Medulla oblongata (tissue), 1 donor: ENCODE results near the gene ZSCAN18.

ENCODE experiments used
- DNase-seq: peaks from one replicate; pipeline ENCODE4 v3.0.0-alpha.2; 2015; ENCODE audit errors: extremely low spot score

ZSCAN18 gene

DNA sequence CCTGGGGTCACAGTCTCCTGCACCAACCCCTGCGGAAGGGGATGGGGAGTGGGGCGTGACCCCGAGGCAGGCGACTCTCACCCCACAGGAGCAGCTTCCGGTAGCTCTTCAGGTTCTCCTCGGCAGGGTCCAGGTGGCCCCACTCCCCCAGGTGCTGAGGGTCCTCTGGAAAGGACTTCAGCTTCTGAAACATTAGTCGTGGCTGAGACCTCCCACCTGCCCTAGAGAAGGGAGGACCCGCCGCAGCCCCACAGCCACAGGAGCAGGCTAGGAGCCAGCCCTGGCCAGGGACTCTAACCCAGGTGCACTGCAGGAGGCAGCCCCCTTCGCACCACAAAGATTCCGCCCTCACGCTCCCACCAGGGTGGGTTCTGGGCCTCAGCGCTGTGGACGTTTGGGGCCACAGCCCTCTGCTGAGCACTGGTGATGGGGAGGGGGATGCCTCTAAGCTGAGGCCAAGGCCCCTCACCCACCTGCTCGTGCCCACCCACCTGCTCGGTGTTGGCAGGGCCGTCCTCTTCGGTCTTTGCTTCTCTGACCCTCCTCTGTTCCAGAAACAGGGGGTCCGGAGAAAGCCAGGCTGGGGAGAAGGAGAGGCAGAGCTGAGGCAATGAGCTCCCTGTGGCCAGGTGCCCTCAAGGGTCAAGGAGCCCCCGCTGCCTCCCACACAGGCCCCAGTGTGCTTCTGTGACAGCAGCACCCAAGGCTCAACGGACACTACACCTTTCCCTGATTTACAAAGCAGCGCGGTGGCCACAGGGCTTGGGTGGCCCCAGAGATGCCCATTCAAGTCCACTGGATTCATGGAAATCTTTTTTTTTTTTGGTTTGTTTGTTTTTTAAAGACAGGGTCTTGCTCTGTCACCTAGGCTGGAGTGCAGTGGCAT is 11.0 kb downstream of the ZSCAN18 start:
- no peak for DNase-seq

GRCh38 chr19:58085348-58085875 is 12.6 kb downstream of the ZSCAN18 start:
- no peak for DNase-seq

GRCh38 chr19:58084596-58085347 is 13.3 kb downstream of the ZSCAN18 start:
- no peak for DNase-seq

DNA sequence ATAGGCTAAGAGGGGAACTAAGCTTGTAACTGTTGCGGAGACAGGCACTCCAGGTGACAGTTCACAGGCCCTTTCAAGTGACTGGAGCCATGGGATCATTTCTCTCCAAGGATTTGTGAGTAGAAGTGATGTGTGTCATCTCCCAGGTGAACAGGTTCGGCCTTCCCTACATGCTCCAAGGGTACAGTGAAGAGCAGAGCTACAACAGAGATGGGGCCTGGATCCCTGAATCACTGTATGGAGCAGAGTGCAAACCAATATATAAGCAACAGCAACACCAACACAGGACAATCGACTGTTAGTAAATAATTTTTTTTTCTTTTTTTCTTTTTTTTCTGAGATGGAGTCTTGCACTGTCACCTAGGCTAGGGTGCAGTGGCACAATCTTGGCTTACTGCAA is 15.0 kb downstream of the ZSCAN18 start:
- no peak for DNase-seq

- DNase-seq = no peak
Observed at GRCh38 chr19:58079792-58080191, 18.2 kb downstream of the ZSCAN18 start.

DNA sequence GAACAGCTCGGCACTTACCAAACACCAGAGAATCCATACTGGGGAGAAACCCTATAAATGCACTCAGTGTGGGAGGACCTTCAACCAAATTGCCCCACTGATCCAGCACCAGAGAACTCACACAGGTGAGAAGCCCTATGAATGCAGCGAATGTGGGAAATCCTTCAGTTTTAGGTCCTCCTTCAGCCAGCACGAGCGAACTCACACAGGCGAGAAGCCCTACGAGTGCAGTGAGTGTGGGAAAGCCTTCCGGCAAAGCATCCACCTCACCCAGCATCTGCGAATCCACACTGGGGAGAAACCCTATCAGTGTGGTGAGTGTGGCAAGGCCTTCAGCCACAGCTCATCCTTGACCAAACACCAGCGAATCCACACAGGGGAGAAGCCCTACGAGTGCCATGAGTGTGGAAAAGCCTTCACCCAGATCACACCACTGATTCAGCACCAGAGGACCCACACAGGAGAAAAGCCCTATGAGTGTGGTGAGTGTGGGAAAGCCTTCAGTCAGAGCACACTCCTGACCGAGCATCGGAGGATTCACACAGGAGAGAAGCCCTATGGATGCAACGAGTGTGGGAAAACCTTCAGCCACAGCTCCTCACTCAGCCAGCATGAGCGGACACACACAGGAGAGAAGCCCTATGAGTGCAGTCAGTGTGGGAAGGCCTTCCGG is 30.7 kb downstream of the ZSCAN18 start:
- no peak for DNase-seq

DNA sequence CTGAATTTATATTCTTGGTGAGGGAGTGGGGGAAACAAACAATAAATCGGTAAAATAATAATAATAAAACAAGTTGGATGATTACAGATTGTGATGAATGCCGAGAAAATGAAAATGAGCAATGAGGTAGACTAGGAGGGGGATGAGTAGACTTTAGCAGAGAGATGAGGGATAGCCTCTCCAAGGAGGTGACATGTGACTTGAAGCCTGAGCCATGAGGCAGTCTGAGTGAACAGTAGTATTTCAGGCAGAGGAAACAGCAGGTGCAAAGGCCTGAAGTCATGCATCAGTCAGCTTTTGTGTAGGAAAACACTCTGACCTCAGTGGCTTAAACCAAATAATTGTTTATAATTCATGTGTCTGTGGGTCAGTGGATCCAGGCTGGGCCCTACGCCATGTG is 34.3 kb downstream of the ZSCAN18 start:
- no peak for DNase-seq

DNA sequence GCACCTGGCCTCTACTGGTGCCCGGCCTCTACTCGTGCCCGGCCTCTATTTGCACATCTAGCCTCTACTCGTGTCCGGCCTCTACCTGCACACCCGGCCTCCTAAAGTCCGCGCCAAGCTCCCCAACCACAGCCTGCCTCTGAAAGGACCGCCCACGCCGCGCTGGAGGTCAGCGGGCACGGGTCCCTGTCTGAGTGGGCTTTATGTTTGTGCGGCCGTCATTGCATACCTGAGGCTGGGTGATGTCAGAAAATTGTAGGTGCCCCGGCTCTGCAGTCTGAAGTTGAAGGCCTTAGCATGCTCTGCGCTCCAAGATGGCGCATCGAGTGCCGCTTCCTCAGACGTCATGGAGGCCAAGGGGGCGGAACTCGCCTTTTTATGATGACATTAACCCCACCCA is 37.8 kb downstream of the ZSCAN18 start:
- no peak for DNase-seq

GRCh38 chr19:58059671-58060078 is 38.4 kb downstream of the ZSCAN18 start:
- no peak for DNase-seq

DNA sequence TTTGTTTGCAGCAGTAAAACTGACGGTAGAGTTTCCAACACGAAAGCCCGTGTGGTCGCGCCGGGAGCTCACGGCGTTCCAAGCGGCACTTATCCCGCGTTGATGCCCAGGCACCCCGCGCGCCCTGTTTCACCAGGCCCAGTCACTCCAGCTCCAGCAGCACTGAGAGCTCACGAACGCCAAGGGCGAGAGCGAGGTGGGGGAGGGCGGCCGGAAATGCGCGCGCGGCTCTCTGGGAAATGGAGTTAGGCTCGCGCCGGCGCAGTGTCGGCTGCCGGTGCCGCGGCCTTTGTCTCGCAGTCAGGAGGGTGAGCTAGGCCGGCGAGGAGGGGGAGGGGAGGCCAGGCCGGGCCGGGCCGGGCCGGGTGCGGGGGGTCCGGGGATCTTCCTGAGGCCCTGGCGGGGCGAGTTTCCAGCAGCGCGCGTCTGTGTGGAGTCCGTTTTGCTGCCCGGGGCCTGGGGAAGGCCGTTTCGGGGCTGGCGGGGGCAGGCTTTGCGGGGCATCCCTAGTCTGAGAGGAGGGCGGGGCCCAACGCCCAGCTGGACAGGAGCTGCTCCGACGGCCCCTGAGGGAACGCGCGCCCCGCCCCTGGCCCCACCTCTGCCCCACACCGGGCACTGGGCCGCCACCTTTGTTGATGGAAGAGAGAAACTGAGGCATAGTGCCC is 38.9 kb downstream of the ZSCAN18 start, which contains the start of gene ZNF135:
ZNF135 (plus strand) TSS at position 280 of the 668 bp plus-strand sequence. CDS start 721 bp downstream, outside the sequence.
- peak; percentile 89 for DNase-seq

DNA sequence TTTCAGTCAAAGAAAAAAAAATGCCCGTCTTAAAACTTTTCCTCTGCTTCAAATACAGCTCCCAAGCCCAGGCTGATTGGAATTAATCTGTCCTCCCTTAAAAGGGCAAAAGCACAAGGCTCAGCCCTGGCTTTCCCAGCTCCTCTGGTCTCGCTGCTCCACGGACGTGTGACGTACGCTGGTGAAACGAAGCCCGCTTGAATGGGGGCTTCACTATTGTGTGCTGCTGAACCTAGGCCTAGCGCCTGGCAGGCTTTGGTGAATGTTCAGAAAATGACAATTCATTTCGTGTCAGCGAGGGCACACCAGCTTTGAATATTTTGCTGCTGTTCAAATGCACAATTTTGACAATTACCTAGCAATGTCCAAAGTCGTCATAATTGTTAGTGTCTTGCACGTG is 39.6 kb downstream of the ZSCAN18 start:
- DNase-seq = peak; percentile 22

DNA sequence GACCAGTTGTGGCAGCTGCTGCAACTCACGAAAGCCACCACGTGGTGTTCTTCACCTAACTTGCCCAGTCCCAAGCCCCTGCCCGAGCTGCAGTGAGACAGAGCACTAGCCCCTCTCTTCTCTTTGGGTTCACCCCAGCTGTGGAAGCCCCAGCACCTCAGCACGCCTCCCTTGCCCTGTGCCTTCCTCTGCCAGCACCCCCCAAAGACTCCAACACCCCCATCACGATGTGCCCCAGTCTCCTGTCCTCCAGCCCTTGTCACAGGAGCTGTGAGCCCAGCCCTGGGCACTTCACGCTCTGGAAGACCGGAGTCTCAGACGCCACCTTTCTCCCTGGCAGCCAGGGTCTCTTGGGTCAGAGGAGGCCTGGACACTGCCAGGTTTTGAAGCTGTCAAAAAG is 41.2 kb downstream of the ZSCAN18 start:
- no peak for DNase-seq

DNA sequence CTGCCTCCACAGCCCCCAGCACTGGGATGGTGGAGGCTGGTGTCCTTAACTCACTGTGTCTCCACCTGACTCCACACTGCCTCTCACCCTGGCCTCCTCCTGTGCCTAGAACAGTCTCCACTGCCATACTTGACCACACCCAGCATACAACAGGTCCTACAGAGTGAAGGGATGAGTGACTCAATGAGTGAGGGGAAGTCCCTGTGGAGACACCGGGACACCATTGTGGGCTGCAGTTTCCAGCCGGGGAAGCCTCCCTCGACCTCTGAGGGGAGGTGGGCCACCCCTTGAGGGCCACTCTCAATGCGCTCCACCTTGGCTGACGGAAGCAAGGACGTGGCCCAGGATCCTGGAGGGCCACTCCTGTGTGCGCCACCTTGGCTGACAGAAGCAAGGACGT is 41.8 kb downstream of the ZSCAN18 start:
- no peak for DNase-seq

DNA sequence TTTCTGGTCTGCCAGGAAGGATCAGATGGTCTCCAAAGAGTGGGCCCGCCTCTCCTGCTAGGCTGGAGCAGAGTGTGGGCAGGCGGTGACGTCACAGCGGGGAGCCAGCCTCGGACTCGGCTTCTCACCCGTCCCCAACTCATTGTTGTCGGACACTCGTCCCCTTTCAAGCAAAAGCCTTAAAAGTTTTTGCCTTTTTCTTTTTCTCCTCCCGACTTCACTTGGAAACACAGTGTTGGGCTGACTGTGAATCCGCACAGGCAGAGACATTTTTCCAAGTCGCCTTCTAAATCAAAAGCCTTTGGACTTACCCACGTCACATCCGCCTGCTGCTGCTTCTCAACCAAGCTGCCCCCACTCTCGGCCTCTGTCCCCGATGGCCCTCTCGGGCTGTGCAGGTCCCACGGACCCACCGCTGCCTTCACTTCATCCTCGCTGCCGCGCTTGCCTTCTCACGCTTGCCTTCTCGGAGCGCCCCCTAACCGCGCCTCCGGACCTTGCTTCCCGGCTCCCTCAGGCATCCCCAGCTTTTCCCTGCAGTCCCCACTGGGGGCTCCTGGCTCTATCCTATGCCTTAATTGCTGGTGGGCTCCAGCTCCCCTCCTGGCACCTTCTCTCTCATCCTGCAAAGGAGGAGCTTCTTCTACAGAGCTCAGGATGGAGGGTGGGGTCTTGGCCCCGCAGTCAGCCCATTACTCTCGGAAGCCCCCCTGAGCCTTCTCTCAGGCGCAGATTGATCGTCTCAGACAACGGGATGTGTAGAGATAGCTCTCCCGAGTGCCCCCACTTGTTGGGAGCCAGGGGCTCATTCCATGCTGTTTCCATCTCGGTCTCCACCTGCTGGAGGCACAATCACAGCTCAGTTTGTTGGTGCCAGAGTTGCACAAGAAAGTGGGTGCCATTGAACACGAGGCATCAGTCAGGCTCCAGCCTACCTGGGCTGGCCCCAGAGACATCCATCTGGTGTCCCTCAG is 42.8 kb downstream of the ZSCAN18 start:
- DNase-seq = peak; percentile 47

DNA sequence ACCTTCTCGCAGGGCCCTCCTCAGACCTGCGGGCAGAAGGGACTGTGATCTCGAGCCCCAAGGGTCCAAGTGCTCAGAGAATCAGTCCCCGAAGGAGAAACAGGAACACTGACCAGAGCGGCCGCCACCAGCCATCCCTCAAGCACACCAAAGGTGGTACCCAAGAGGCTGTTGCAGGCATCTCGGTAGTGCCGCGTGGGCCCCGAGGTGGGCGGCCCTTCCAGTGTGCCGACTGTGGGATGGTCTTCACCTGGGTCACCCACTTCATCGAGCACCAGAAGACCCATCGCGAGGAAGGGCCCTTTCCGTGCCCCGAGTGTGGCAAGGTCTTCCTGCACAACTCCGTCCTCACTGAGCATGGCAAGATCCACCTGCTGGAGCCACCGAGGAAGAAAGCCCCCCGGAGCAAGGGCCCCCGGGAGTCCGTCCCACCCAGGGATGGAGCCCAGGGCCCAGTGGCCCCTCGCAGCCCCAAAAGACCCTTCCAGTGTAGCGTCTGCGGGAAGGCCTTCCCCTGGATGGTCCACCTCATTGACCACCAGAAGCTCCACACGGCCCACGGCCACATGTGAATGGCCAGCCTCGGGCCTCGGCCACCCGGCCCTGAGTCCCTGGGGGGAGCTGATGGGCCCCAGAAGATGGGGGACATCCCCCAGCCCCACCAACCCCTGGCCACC is 44.4 kb downstream of the ZSCAN18 start:
- DNase-seq = no peak

GRCh38 chr19:58052256-58052655 is 45.8 kb downstream of the ZSCAN18 start:
- no peak for DNase-seq

GRCh38 chr19:58047672-58048071 is 50.4 kb downstream of the ZSCAN18 start:
- DNase-seq = no peak

- no peak for DNase-seq
Observed at GRCh38 chr19:58046856-58047255, 51.2 kb downstream of the ZSCAN18 start.

DNA sequence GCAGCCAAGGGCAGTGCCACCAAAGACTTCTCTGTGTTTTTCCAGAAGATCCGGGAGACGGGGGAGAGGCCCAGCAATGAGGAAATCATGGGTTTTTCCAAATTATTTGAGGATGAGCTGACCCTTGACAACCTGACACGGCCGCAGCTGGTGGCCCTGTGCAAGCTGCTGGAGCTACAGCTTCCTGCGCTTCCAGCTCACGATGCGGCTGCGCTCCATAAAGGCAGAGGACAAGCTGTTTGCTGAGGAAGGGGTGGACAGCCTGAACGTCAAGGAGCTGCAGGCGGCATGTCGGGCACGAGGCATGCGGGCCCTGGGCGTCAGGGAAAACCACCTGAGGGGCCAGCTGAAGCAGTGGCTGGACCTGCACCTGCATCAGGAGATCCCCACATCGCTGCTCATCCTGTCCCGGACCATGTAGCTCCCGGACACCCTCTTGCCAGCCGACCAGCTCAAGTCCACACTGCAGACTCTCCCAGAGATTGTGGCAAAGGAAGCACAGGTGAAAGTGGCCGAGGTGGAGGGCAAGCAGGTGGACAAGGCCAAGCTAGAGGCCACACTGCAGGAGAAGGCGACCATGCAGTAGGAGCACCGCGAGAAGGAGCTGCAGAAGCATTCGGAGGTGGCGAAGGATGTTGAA is 52.5 kb downstream of the ZSCAN18 start:
- no peak for DNase-seq
